OCI-LY1 (cell line): ENCODE results near the gene PERP.

Experiments used
- H2AFZ ChIP-seq: fragments of 200-600 bp; sonication (generic), shearing (Covaris generic); 2 replicates; pipeline ENCODE4 v1.6.0; 2014; ENCODE audit warnings: antibody characterized with exemption, mild to moderate bottlenecking, low read length
- H3F3A ChIP-seq: fragments of 200-600 bp; sonication (generic), shearing (Covaris generic); 2 replicates; pipeline ENCODE4 v1.6.0; 2014; ENCODE audit warnings: mild to moderate bottlenecking, antibody characterized with exemption, low read length, moderate library complexity; ENCODE audit not compliant: insufficient read depth
- H3K27ac ChIP-seq: fragments of 200-600 bp; sonication (generic); 2 replicates; pipeline ENCODE4 v1.5.1; 2014; ENCODE audit warnings: low read length, mixed run types, mild to moderate bottlenecking, low read depth; ENCODE audit not compliant: poor library complexity, severe bottlenecking
- H3K27me3 ChIP-seq: fragments of 200-600 bp; sonication (generic); 2 replicates; pipeline ENCODE4 v1.6.0; 2014; ENCODE audit warnings: antibody characterized with exemption, mild to moderate bottlenecking, low read length, moderate library complexity; ENCODE audit not compliant: insufficient read depth
- H3K36me3 ChIP-seq: fragments of 200-600 bp; sonication (generic); 2 replicates; pipeline ENCODE4 v1.6.1; 2014; ENCODE audit warnings: mild to moderate bottlenecking, antibody characterized with exemption, low read length, moderate library complexity, mixed read lengths; ENCODE audit not compliant: insufficient read depth
- H3K4me1 ChIP-seq: fragments of 200-600 bp; sonication (generic); 2 replicates; pipeline ENCODE4 v1.5.1; 2014; ENCODE audit warnings: mild to moderate bottlenecking, low read length, moderate library complexity; ENCODE audit not compliant: insufficient read depth, severe bottlenecking
- H3K4me2 ChIP-seq: fragments of 200-600 bp; sonication (generic), shearing (Covaris generic); 2 replicates; pipeline ENCODE4 v1.6.1; 2014; ENCODE audit warnings: low read length
- H3K4me3 ChIP-seq: fragments of 200-600 bp; sonication (generic); 2 replicates; pipeline ENCODE4 v1.5.1; 2014; ENCODE audit warnings: low read length, low read depth, mild to moderate bottlenecking, mixed read lengths; ENCODE audit not compliant: poor library complexity, severe bottlenecking
- H3K79me2 ChIP-seq: fragments of 200-600 bp; shearing (Covaris generic); 2 replicates; pipeline ENCODE4 v1.6.1; 2016; ENCODE audit warnings: mixed run types, low read length, mixed read lengths; ENCODE audit not compliant: insufficient read depth
- H3K9ac ChIP-seq: fragments of 200-600 bp; sonication (generic), shearing (Covaris generic); 2 replicates; pipeline ENCODE4 v1.6.1; 2014; ENCODE audit warnings: mild to moderate bottlenecking, low read length, mixed read lengths
- H3K9me2 ChIP-seq: fragments of 200-600 bp; sonication (generic), shearing (Covaris generic); 2 replicates; pipeline ENCODE4 v1.6.1; 2014; ENCODE audit warnings: low read depth, mild to moderate bottlenecking, low read length, mixed read lengths
- H3K9me3 ChIP-seq: fragments of 200-600 bp; shearing (Covaris generic); 2 replicates; pipeline ENCODE4 v1.6.1; 2014; ENCODE audit warnings: low read length, mixed read lengths
- H4K20me1 ChIP-seq: fragments of 200-600 bp; sonication (generic), shearing (Covaris generic); 2 replicates; pipeline ENCODE4 v1.6.0; 2016; ENCODE audit warnings: mild to moderate bottlenecking, low read length; ENCODE audit not compliant: insufficient read depth
- EZH2 ChIP-seq: fragments of 200-600 bp; sonication (generic), shearing (Covaris generic); IDR thresholded peaks from 2 replicates; pipeline ENCODE4 v1.8.0; 2017; ENCODE audit warnings: borderline replicate concordance, mixed run types, mild to moderate bottlenecking, antibody characterized with exemption, low read length, moderate library complexity, mixed read lengths
- TF ChIP-seq, protein P1 (sequence below): fragments of 200-600 bp; sonication (generic), shearing (Covaris generic); IDR thresholded peaks from 2 replicates; pipeline ENCODE4 v1.5.1; 2017; ENCODE audit warnings: mild to moderate bottlenecking, antibody characterized with exemption, low read length, moderate library complexity, mixed read lengths

The PERP gene

DNA sequence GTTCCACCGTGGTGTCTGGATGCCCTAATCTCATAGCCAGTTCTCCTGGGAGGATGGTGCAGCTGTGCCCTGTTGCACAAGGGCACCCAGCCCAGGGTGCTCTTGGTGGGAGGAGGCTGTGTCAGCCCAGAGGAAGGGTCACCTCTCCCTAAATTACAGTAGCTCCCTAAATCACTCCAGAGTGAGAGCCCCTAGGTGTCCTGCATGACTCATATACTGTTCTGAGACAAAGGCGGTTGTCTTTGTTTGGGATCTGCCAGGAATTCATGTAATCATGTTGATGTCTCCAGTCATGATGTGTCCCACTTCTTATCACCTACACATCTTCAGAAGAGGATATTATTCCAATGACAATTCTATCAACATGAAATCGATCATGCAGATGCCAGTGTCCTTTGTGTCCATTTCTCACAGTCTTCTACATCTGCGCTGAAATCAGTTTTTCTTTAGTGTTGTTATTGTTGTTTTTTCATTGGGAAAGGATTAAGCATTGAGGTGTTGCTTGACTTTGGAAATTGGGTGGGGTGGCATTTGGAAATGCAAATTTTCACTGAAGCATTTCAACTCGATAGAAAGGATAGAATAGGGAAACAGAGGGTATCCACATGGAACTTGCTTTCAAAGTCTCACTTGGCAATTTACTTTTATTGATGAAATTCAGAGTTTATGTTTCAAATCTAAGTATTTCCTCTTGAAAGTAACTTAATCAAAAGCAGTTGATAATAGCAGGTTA is 19.5 kb downstream of the PERP start:
- H3K36me3 ChIP-seq, result no peaks in the 10 kb centered on the region
- TF ChIP-seq, protein P1, sequence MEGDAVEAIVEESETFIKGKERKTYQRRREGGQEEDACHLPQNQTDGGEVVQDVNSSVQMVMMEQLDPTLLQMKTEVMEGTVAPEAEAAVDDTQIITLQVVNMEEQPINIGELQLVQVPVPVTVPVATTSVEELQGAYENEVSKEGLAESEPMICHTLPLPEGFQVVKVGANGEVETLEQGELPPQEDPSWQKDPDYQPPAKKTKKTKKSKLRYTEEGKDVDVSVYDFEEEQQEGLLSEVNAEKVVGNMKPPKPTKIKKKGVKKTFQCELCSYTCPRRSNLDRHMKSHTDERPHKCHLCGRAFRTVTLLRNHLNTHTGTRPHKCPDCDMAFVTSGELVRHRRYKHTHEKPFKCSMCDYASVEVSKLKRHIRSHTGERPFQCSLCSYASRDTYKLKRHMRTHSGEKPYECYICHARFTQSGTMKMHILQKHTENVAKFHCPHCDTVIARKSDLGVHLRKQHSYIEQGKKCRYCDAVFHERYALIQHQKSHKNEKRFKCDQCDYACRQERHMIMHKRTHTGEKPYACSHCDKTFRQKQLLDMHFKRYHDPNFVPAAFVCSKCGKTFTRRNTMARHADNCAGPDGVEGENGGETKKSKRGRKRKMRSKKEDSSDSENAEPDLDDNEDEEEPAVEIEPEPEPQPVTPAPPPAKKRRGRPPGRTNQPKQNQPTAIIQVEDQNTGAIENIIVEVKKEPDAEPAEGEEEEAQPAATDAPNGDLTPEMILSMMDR, result no peak
- H3K9ac ChIP-seq, result no peak overlapping the region
- no peaks in the 10 kb centered on the region for H3K9me2 ChIP-seq
- H4K20me1 ChIP-seq, result no peaks in the 10 kb centered on the region
- H3K79me2 ChIP-seq, result no peaks in the 10 kb centered on the region
- no peak overlapping the region for H2AFZ ChIP-seq
- H3K27me3 ChIP-seq, result no peaks in the 10 kb centered on the region
- H3K27ac ChIP-seq, result no peak overlapping the region
- H3K4me2 ChIP-seq, result no peak overlapping the region
- H3K4me1 ChIP-seq, result no peaks in the 10 kb centered on the region
- no peaks in the 10 kb centered on the region for H3K9me3 ChIP-seq
- H3F3A ChIP-seq, result no peaks in the 10 kb centered on the region
- no peak overlapping the region for H3K4me3 ChIP-seq

DNA sequence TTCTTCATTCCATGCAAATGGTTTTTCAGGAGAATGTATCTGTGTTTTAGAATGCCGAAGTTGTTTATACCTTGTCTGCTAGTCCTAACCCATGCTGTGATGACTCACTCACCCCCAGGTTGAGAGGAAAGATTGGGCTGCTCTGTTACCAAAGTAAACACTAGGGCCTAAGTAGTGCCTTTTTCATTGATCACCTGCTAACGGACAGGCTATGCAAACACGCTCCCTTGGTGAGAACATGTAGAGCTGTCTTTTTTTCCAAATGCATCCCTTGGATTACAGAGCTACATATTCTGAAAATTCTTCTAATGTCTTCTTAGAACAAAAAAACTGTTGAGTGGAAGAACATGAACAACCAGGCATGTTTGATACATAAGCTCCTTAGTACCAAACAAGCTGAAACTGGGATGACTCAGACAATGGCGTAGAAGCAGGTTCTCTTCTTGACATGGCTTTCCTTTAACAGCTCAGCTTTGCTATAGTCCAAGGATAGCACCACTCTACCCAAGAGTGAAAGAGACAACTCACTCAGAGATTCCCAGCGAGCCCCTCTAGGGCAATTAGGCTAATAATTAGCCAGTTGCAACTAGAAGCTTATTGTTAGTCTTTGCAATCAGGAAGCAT is 20.5 kb downstream of the PERP start:
- Histone ChIP-seq H3K4me1 (no peaks in the 10 kb centered on the region), H3K4me3 (no peak overlapping the region)

DNA sequence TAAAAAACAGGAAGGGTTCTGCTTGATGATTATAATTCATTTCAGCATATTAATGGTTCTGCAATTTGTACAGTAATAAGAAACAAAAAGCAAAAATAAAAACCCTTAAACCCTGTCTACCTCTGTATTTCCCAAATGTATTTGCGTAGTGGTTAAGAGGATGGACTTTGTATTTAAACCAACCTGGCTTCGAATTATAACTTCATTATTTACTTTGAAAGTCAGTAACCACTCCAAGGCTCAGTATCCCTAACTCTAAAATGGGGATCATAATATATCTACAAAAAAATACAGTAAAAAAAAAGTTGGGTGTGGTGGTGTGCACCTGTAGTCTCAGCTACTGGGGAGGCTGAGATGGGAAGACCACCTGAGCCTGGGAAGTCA is 21.4 kb downstream of the PERP start:
- Histone ChIP-seq H3F3A (no peaks in the 10 kb centered on the region), H3K9me2 (no peaks in the 10 kb centered on the region)

More for the DNA sequence above, 20.5 kb downstream of the PERP start:
- no peaks in the 10 kb centered on the region for H3K36me3 ChIP-seq
- no peaks in the 10 kb centered on the region for H3F3A ChIP-seq
- no peaks in the 10 kb centered on the region for H3K27me3 ChIP-seq
- TF ChIP-seq EZH2, result no peak
- TF ChIP-seq, protein P1, result no peak
- no peaks in the 10 kb centered on the region for H3K79me2 ChIP-seq
- no peaks in the 10 kb centered on the region for H4K20me1 ChIP-seq
- no peak overlapping the region for H3K9ac ChIP-seq
- H3K27ac ChIP-seq, result no peak overlapping the region
- no peaks in the 10 kb centered on the region for H3K9me2 ChIP-seq
- no peak overlapping the region for H3K4me2 ChIP-seq
- no peak overlapping the region for H2AFZ ChIP-seq
- H3K9me3 ChIP-seq, result no peaks in the 10 kb centered on the region

More for the DNA sequence above, 21.4 kb downstream of the PERP start:
- Histone ChIP-seq H3K9ac (no peak overlapping the region), H3K27ac (no peak overlapping the region), H3K4me2 (no peak overlapping the region), H2AFZ (no peak overlapping the region), H3K4me3 (no peak overlapping the region), H4K20me1 (no peaks in the 10 kb centered on the region), H3K9me3 (no peaks in the 10 kb centered on the region), H3K4me1 (no peaks in the 10 kb centered on the region), H3K27me3 (no peaks in the 10 kb centered on the region), H3K36me3 (no peaks in the 10 kb centered on the region), H3K79me2 (no peaks in the 10 kb centered on the region)
- TF ChIP-seq, protein P1, result no peak
- TF ChIP-seq EZH2, result no peak
